ENCODE data around the gene CHCHD6. TPM values are rescaled to one million over a fixed set of nuclear protein-coding genes. Genes with fewer than 3 reads are reported as not detected.

Gene CHCHD6
- total RNA-seq, 1 experiment from 2014 or later = 45.9 TPM

GRCh38 chr3:126679831-126680666 is 24.0 kb upstream of the CHCHD6 start:
- Mint-ChIP-seq H3K27ac (ENCODE audit: unreplicated experiment) (no peak overlapping the region), H3K9me3 (ENCODE audit: low read depth, unreplicated experiment) (no peaks in the 10 kb centered on the region), H3K4me1 (ENCODE audit: low read depth, unreplicated experiment) (peaks cover 10% of the 10 kb centered on the region), H3K36me3 (ENCODE audit: insufficient read depth, unreplicated experiment) (no peaks in the 10 kb centered on the region), H3K4me3 (ENCODE audit: low read depth, unreplicated experiment) (no peak overlapping the region), H3K27me3 (ENCODE audit: unreplicated experiment) (peaks cover 75% of the 10 kb centered on the region)
- BruUV-seq (replicated peaks) = no TSS peak
- intact Hi-C loops (cut with micrococcal nuclease; ENCODE audit: unreplicated experiment) = loop anchor here (1.0 to 5.0 kb wide), 5 partner anchors 42 to 867 kb away; partner anchors contain the start of gene PLXNA1
- peak; percentile 1 for DNase-seq
- TF ChIP-seq, protein P1, sequence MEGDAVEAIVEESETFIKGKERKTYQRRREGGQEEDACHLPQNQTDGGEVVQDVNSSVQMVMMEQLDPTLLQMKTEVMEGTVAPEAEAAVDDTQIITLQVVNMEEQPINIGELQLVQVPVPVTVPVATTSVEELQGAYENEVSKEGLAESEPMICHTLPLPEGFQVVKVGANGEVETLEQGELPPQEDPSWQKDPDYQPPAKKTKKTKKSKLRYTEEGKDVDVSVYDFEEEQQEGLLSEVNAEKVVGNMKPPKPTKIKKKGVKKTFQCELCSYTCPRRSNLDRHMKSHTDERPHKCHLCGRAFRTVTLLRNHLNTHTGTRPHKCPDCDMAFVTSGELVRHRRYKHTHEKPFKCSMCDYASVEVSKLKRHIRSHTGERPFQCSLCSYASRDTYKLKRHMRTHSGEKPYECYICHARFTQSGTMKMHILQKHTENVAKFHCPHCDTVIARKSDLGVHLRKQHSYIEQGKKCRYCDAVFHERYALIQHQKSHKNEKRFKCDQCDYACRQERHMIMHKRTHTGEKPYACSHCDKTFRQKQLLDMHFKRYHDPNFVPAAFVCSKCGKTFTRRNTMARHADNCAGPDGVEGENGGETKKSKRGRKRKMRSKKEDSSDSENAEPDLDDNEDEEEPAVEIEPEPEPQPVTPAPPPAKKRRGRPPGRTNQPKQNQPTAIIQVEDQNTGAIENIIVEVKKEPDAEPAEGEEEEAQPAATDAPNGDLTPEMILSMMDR (IDR thresholded peaks at IDR 0.05; ENCODE audit: unreplicated experiment) = no peak
- CTCF ChIA-PET = interaction anchor here (0.6 to 2.2 kb wide), 8 partner anchors 8 to 865 kb away, joined by 3 to 6 read pairs (median 3); partner anchors contain the start of gene PLXNA1

DNA sequence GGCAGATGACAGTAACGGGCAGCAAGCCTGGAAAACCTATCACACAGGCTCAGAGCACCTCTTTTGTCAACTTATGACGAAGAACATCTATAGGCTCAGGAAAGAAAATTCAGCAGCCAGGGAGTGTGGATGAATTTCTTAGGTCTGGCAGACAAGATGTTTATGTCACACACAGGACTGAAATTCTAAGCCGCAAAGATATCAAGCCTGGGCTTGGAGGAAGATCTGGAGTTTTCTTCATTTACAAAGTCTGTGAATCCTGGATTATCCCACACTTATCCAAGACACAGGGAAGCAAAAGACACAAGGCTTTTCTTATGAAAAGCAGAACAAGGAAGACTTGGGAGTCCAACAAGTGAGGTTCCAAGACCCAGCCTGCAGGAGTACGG is 23.4 kb upstream of the CHCHD6 start:
- no peak overlapping the region for H3K27ac Mint-ChIP-seq (ENCODE audit: unreplicated experiment)
- CTCF ChIA-PET = interaction anchor here (0.6 to 2.2 kb wide), 2 partner anchors 83 to 624 kb away, joined by 5 read pairs; no protein-coding TSS in a partner anchor
- H3K36me3 Mint-ChIP-seq (ENCODE audit: insufficient read depth, unreplicated experiment) = no peaks in the 10 kb centered on the region
- BruUV-seq (replicated peaks) = no TSS peak
- H3K9me3 Mint-ChIP-seq (ENCODE audit: low read depth, unreplicated experiment) = no peaks in the 10 kb centered on the region
- TF ChIP-seq, protein P1 (IDR thresholded peaks at IDR 0.05; ENCODE audit: unreplicated experiment) = no peak
- intact Hi-C loops (cut with micrococcal nuclease; ENCODE audit: unreplicated experiment) = no loop called here
- peaks cover 73% of the 10 kb centered on the region for H3K27me3 Mint-ChIP-seq (ENCODE audit: unreplicated experiment)
- no peak for DNase-seq
- H3K4me1 Mint-ChIP-seq (ENCODE audit: low read depth, unreplicated experiment) = peaks cover 10% of the 10 kb centered on the region
- no peak overlapping the region for H3K4me3 Mint-ChIP-seq (ENCODE audit: low read depth, unreplicated experiment)

GRCh38 chr3:126682009-126682408 is 22.0 kb upstream of the CHCHD6 start:
- CTCF ChIA-PET = no interaction called here
- H3K27ac Mint-ChIP-seq (ENCODE audit: unreplicated experiment) = no peak overlapping the region
- peaks cover 60% of the 10 kb centered on the region for H3K27me3 Mint-ChIP-seq (ENCODE audit: unreplicated experiment)
- DNase-seq = peak; percentile 0
- no peak overlapping the region for H3K4me3 Mint-ChIP-seq (ENCODE audit: low read depth, unreplicated experiment)
- intact Hi-C loops (cut with micrococcal nuclease; ENCODE audit: unreplicated experiment) = no loop called here
- TF ChIP-seq, protein P1 (IDR thresholded peaks at IDR 0.05; ENCODE audit: unreplicated experiment) = no peak
- no peaks in the 10 kb centered on the region for H3K36me3 Mint-ChIP-seq (ENCODE audit: insufficient read depth, unreplicated experiment)
- peaks cover 10% of the 10 kb centered on the region for H3K4me1 Mint-ChIP-seq (ENCODE audit: low read depth, unreplicated experiment)
- H3K9me3 Mint-ChIP-seq (ENCODE audit: low read depth, unreplicated experiment) = no peaks in the 10 kb centered on the region
- no TSS peak for BruUV-seq (replicated peaks)

DNA sequence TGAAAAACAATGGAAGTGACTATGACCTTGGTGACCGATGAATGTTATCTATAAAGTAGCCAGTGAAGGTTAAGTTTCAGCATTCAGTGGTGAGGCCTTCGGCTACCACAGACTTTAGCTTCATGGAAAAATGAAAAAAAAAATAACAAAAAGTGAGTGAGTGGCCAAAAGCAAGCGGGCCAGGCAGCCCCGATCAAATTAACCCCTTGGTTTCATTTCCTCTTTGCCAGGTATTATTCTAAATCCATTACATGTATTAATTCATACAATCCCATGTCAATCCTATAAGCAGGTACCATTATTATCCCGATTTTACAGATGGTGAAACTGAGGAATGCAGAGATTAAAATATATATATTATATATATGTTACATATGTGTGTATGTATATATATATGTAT is 21.0 kb upstream of the CHCHD6 start:
- Mint-ChIP-seq H3K4me3 (ENCODE audit: low read depth, unreplicated experiment) (no peak overlapping the region), H3K4me1 (ENCODE audit: low read depth, unreplicated experiment) (peaks cover 10% of the 10 kb centered on the region), H3K27ac (ENCODE audit: unreplicated experiment) (no peak overlapping the region), H3K36me3 (ENCODE audit: insufficient read depth, unreplicated experiment) (no peaks in the 10 kb centered on the region), H3K9me3 (ENCODE audit: low read depth, unreplicated experiment) (no peaks in the 10 kb centered on the region), H3K27me3 (ENCODE audit: unreplicated experiment) (peaks cover 51% of the 10 kb centered on the region)
- TF ChIP-seq, protein P1 (IDR thresholded peaks at IDR 0.05; ENCODE audit: unreplicated experiment) = no peak
- no TSS peak for BruUV-seq (replicated peaks)
- no peak for DNase-seq
- CTCF ChIA-PET = no interaction called here
- intact Hi-C loops (cut with micrococcal nuclease; ENCODE audit: unreplicated experiment) = no loop called here
